PC-3 (cell line): Measurements from ENCODE around the gene WWC1. TPM values are rescaled to one million over a fixed set of nuclear protein-coding genes. Genes with fewer than 3 reads are reported as not detected.

Experiments
- ATAC-seq: fragments of 200-7000 bp; cut with Tn5 transposase; 2 replicates; pipeline ENCODE4 v1.9.1; 2020; ENCODE audit warnings: mild to moderate bottlenecking, moderate library complexity
- BruUV-seq: library from RNA; stranded (reverse); fragments of 400-500 nt; replicated peaks from 2 replicates; lab custom pipeline; 2021; lab: Mats Ljungman, UMichigan
- CTCF ChIA-PET: fragments of 300-600 bp; sonication (Branson Sonifier 250); formaldehyde crosslinking; loops from one replicate; lab custom pipeline; 2022; ENCODE audit warnings: antibody characterized with exemption; lab: Charles Lee
- POLR2A ChIA-PET: fragments of 300-600 bp; sonication (Branson Sonifier 250); formaldehyde crosslinking; loops from one replicate; lab custom pipeline; 2022; ENCODE audit warnings: antibody characterized with exemption; ENCODE audit not compliant: unreplicated experiment; lab: Charles Lee
- DNase-seq: peaks from one replicate; pipeline ENCODE4 v3.0.0-alpha.2; 2015
- H2AFZ ChIP-seq: fragments of 300-600 bp; sonication (generic); 2 replicates; pipeline ENCODE4 v1.6.0; 2016; ENCODE audit warnings: antibody characterized with exemption, low read length
- H3F3A ChIP-seq: fragments of 300-600 bp; sonication (generic); one replicate; pipeline ENCODE4 v1.6.0; 2017; ENCODE audit warnings: antibody characterized with exemption, low read length, control low read depth, mild to moderate bottlenecking; ENCODE audit not compliant: unreplicated experiment
- H3K27ac ChIP-seq: fragments of 300-600 bp; sonication (generic); 2 replicates; pipeline ENCODE4 v1.5.1; 2016; ENCODE audit warnings: mild to moderate bottlenecking, low read length
- H3K27me3 ChIP-seq: fragments of 300-600 bp; sonication (generic); 2 replicates; pipeline ENCODE4 v1.6.1; 2016; ENCODE audit warnings: low read length, mixed read lengths
- H3K36me3 ChIP-seq: fragments of 300-600 bp; sonication (generic); 2 replicates; pipeline ENCODE4 v1.6.1; 2016; ENCODE audit warnings: low read depth, mixed run types, low read length, mixed read lengths
- H3K4me1 ChIP-seq: fragments of 300-600 bp; sonication (generic); 2 replicates; pipeline ENCODE4 v1.5.1; 2016; ENCODE audit warnings: low read length; ENCODE audit not compliant: insufficient read depth
- H3K4me2 ChIP-seq: fragments of 300-600 bp; sonication (generic); 2 replicates; pipeline ENCODE4 v1.6.0; 2016; ENCODE audit warnings: low read length
- H3K4me3 ChIP-seq: fragments of 300-600 bp; sonication (generic); 2 replicates; pipeline ENCODE4 v1.5.1; 2016; ENCODE audit warnings: mild to moderate bottlenecking, low read length, mixed read lengths
- H3K79me2 ChIP-seq: fragments of 300-600 bp; sonication (generic); 2 replicates; pipeline ENCODE4 v1.6.1; 2017; ENCODE audit warnings: low read length, mixed read lengths
- H3K9ac ChIP-seq: fragments of 300-600 bp; sonication (generic); 2 replicates; pipeline ENCODE4 v1.6.0; 2016; ENCODE audit warnings: mild to moderate bottlenecking, low read length
- H3K9me2 ChIP-seq: fragments of 300-600 bp; sonication (generic); replicated peaks from 2 replicates; pipeline ENCODE4 v1.6.1; 2016; ENCODE audit warnings: mixed run types, low read length, mixed read lengths
- H3K9me3 ChIP-seq: fragments of 300-600 bp; sonication (generic); 2 replicates; pipeline ENCODE4 v1.6.1; 2016; ENCODE audit warnings: low read length, mixed read lengths
- H4K20me1 ChIP-seq: fragments of 300-600 bp; sonication (generic); 2 replicates; pipeline ENCODE4 v1.6.1; 2016; ENCODE audit warnings: low read length, mixed read lengths
- EZH2 ChIP-seq: fragments of 300-600 bp; sonication (generic); IDR thresholded peaks from one replicate; pipeline ENCODE4 v1.6.1; 2017; ENCODE audit warnings: antibody characterized with exemption, mild to moderate bottlenecking, low read length; ENCODE audit not compliant: unreplicated experiment
- EZH2phosphoT487 ChIP-seq: fragments of 300-600 bp; sonication (generic); IDR thresholded peaks from 2 replicates; pipeline ENCODE4 v1.6.1; 2018; ENCODE audit warnings: mild to moderate bottlenecking, antibody characterized with exemption, low read length, borderline replicate concordance
- intact Hi-C: fragments of 100-400 bp; cut with micrococcal nuclease; formaldehyde crosslinking; loops from 2 replicates; pipeline ENCODE4 v1.9.0; 2023
- total RNA-seq: library from RNA; depleted of rRNA; stranded (reverse); fragments of >200 nt; gene quantifications from 2 replicates; pipeline ENCODE4 v1.2.3, GENCODE V29; 2014
- TF ChIP-seq, protein P1 (sequence below): fragments of 300-600 bp; sonication (generic); conservative IDR thresholded peaks from 2 replicates; pipeline ENCODE4 v1.5.1; 2017; ENCODE audit warnings: antibody characterized with exemption, low read depth, mild to moderate bottlenecking, low read length

Gene WWC1
- total RNA-seq, 1 experiment from 2014 or later, result 31.8 TPM

DNA sequence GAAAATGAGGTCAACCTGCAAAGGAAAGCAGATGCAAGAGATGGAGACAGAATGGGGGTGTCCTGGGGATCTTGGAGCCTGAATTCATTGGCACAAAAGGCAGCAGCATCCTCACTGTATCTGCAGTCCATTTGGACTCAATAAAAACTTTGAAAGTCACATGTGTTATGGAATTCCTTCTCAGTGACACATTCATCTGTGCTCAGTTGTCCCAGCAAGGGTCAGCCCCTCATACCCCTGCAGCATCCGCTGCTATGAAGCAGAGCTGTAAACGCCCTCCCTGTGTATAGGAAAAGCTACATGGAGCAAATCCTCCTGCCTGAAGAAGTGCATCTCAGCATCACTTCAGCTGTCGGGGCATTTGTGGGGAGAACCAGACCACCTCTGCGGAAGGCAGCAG, 180.3 kb downstream of the WWC1 start:
- Histone ChIP-seq H3K9me3 (no peaks in the 10 kb centered on the region), H3K27me3 (no peaks in the 10 kb centered on the region), H3K4me2 (0 out of 2 replicates have a peak overlapping the region, but pooled peaks have one; percentile 55), H3K27ac (no peak overlapping the region), H2AFZ (no peak overlapping the region), H3K79me2 (no peaks in the 10 kb centered on the region), H3K4me1 (peaks cover 18% of the 10 kb centered on the region), H3K9ac (no peak overlapping the region), H3K9me2 (no peaks in the 10 kb centered on the region), H3F3A (no peaks in the 10 kb centered on the region), H3K4me3 (no peak overlapping the region), H4K20me1 (no peaks in the 10 kb centered on the region), H3K36me3 (peaks cover 10% of the 10 kb centered on the region; the same call in 1 of the 2 replicates)
- no peak for DNase-seq
- no TSS peak for BruUV-seq
- TF ChIP-seq EZH2 (no peak), EZH2phosphoT487 (no peak)
- peak; percentile 14; the same call in 1 of the 2 replicates for ATAC-seq
- intact Hi-C loops, result no loop called here
- CTCF ChIA-PET, result interaction anchor here (0.5 to 1.0 kb wide), 2 partner anchors 14 to 202 kb away, joined by 3 to 4 read pairs; partner anchors contain the start of gene RARS1
- POLR2A ChIA-PET, result no interaction called here

DNA sequence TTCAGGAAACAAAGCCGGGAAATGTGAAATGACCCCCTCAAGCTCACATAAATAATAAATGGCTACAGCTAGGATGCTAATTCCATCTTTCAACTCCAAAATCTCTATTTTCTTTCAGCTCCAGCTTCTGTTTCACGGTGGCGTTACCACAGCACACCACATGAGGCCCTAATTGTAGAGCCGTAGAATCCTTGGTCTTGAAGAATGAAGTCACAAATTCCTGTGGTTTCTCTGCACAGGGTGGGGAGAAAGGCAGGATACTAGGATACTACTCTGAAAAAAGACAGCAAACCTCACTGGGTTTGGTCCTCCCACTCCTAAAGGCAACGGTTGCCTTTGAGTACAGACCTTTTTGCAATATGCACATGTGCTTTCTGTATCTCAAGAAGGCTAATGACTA, 180.9 kb downstream of the WWC1 start:
- Histone ChIP-seq H3K27me3 (no peaks in the 10 kb centered on the region), H3F3A (no peaks in the 10 kb centered on the region), H3K79me2 (no peaks in the 10 kb centered on the region), H3K4me1 (peaks cover 18% of the 10 kb centered on the region), H2AFZ (no peak overlapping the region), H3K9ac (no peak overlapping the region; the same call in 1 of the 2 replicates), H3K9me3 (no peaks in the 10 kb centered on the region), H3K9me2 (no peaks in the 10 kb centered on the region), H4K20me1 (no peaks in the 10 kb centered on the region), H3K36me3 (peaks cover 10% of the 10 kb centered on the region; the same call in 1 of the 2 replicates), H3K27ac (peak overlapping the region; percentile 27; the same call in 1 of the 2 replicates), H3K4me3 (no peak overlapping the region), H3K4me2 (peak overlapping the region; percentile 55)
- TF ChIP-seq, protein P1, sequence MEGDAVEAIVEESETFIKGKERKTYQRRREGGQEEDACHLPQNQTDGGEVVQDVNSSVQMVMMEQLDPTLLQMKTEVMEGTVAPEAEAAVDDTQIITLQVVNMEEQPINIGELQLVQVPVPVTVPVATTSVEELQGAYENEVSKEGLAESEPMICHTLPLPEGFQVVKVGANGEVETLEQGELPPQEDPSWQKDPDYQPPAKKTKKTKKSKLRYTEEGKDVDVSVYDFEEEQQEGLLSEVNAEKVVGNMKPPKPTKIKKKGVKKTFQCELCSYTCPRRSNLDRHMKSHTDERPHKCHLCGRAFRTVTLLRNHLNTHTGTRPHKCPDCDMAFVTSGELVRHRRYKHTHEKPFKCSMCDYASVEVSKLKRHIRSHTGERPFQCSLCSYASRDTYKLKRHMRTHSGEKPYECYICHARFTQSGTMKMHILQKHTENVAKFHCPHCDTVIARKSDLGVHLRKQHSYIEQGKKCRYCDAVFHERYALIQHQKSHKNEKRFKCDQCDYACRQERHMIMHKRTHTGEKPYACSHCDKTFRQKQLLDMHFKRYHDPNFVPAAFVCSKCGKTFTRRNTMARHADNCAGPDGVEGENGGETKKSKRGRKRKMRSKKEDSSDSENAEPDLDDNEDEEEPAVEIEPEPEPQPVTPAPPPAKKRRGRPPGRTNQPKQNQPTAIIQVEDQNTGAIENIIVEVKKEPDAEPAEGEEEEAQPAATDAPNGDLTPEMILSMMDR, result peak; percentile 57
- TF ChIP-seq EZH2phosphoT487, result no peak
- DNase-seq (peak; percentile 79), ATAC-seq (peak; percentile 99)
- ChIA-PET CTCF (interaction anchor here (0.5 to 1.0 kb wide), 3 partner anchors 14 to 203 kb away, joined by 3 to 4 read pairs (median 4); partner anchors contain the start of gene RARS1), POLR2A (no interaction called here)
- BruUV-seq, result no TSS peak
- intact Hi-C loops, result no loop called here

DNA sequence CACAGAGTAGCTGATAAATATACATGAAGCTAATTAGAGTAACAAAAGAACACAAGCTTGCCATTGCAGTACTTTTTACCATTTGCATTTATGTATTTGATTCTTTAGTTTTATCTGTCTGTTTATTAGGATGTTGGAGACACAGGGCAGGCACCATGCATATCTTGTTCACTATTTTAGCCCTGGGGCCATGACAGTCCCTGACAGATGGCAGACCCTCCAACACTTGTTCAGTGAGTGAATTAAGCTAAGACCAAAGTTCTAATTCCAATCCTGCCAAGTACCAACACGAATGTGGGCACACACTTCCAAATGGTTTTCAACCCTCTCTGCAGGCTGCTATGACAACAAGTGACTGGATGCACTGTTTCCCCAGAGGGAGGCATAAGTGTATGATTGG, 182.9 kb downstream of the WWC1 start:
- no peaks in the 10 kb centered on the region for H3F3A ChIP-seq
- no peaks in the 10 kb centered on the region for H3K27me3 ChIP-seq
- ATAC-seq (no peak), DNase-seq (no peak)
- H3K27ac ChIP-seq, result no peak overlapping the region
- ChIA-PET POLR2A (no interaction called here), CTCF (no interaction called here)
- H3K9me3 ChIP-seq, result no peaks in the 10 kb centered on the region
- H3K4me1 ChIP-seq, result peaks cover 29% of the 10 kb centered on the region
- TF ChIP-seq EZH2, result no peak
- TF ChIP-seq EZH2phosphoT487, result no peak
- TF ChIP-seq, protein P1, result no peak
- no peak overlapping the region for H3K4me2 ChIP-seq
- no peak overlapping the region for H2AFZ ChIP-seq
- H3K4me3 ChIP-seq, result no peak overlapping the region
- H3K9me2 ChIP-seq, result no peaks in the 10 kb centered on the region
- H3K36me3 ChIP-seq, result peaks cover 10% of the 10 kb centered on the region; the same call in 1 of the 2 replicates
- no peak overlapping the region for H3K9ac ChIP-seq
- intact Hi-C loops, result no loop called here
- no peaks in the 10 kb centered on the region for H4K20me1 ChIP-seq
- H3K79me2 ChIP-seq, result no peaks in the 10 kb centered on the region
- no TSS peak for BruUV-seq
